HepG2 (cell line): ENCODE measurements around the gene AK3. TPM values are rescaled to one million over a fixed set of nuclear protein-coding genes. Genes with fewer than 3 reads are reported as not detected.

ENCODE experiments used
- ATRX ChIP-seq: sonication (generic); formaldehyde crosslinking; IDR thresholded peaks from 2 replicates; pipeline ENCODE4 v1.4.0; 2020; ENCODE audit warnings: missing genetic modification reagents, borderline replicate concordance
- CCDC6 ChIP-seq: sonication (generic); formaldehyde crosslinking; IDR thresholded peaks from 2 replicates; pipeline ENCODE4 v1.8.1; 2022; ENCODE audit warnings: mild to moderate bottlenecking, missing genetic modification reagents, moderate library complexity
- ESRRA ChIP-seq: sonication (generic); formaldehyde crosslinking; IDR thresholded peaks from 2 replicates; pipeline ENCODE4 v1.5.1; 2020; ENCODE audit warnings: mild to moderate bottlenecking, low read depth, missing genetic modification reagents
- FIP1L1 ChIP-seq: fragments of 200-400 bp; formaldehyde crosslinking; IDR thresholded peaks from 2 replicates; pipeline ENCODE4 v1.6.1; 2018; ENCODE audit warnings: low read depth, mild to moderate bottlenecking, low read length, moderate library complexity, borderline replicate concordance; ENCODE audit not compliant: insufficient read depth
- GATAD2A ChIP-seq: IDR thresholded peaks from 2 replicates; pipeline ENCODE4 v1.6.1; 2016
- HCFC1 ChIP-seq: fragments of 150-350 bp; IDR thresholded peaks from 2 replicates; pipeline ENCODE4 v1.6.1; 2014; ENCODE audit warnings: low read depth, low read length
- KDM2A ChIP-seq: sonication (generic); formaldehyde crosslinking; IDR thresholded peaks from 2 replicates; pipeline ENCODE4 v1.4.0; 2020; ENCODE audit warnings: low read depth, missing genetic modification reagents, borderline replicate concordance
- MEF2D ChIP-seq: sonication (generic); formaldehyde crosslinking; IDR thresholded peaks from 2 replicates; pipeline ENCODE4 v1.5.1; 2020; ENCODE audit warnings: mild to moderate bottlenecking, missing genetic modification reagents
- NCOA1 ChIP-seq: sonication (generic); formaldehyde crosslinking; IDR thresholded peaks from 2 replicates; pipeline ENCODE4 v1.9.0; 2021; ENCODE audit warnings: missing genetic modification reagents
- NFKB2 ChIP-seq: sonication (generic); formaldehyde crosslinking; IDR thresholded peaks from 2 replicates; pipeline ENCODE4 v1.4.0; 2020; ENCODE audit warnings: missing genetic modification reagents, borderline replicate concordance
- PHF8 ChIP-seq: sonication (generic); formaldehyde crosslinking; IDR thresholded peaks from 2 replicates; pipeline ENCODE4 v1.5.0; 2020; ENCODE audit warnings: missing genetic modification reagents
- PRMT3 ChIP-seq: sonication (generic); formaldehyde crosslinking; IDR thresholded peaks from 2 replicates; pipeline ENCODE4 v1.8.1; 2022; ENCODE audit warnings: low read depth, mild to moderate bottlenecking, moderate library complexity, missing genetic modification reagents, borderline replicate concordance
- ZBTB7A ChIP-seq: sonication (generic); formaldehyde crosslinking; IDR thresholded peaks from 2 replicates; pipeline ENCODE4 v1.8.0; 2022; ENCODE audit warnings: mild to moderate bottlenecking, missing genetic modification reagents
- ZBTB8A ChIP-seq: sonication (generic); formaldehyde crosslinking; IDR thresholded peaks from 2 replicates; pipeline ENCODE4 v1.4.0; 2020; ENCODE audit warnings: mild to moderate bottlenecking, low read depth, missing genetic modification reagents, borderline replicate concordance
- ZC3H13 ChIP-seq: sonication (generic); formaldehyde crosslinking; IDR thresholded peaks from 2 replicates; pipeline ENCODE4 v1.8.1; 2023; ENCODE audit warnings: mild to moderate bottlenecking, missing genetic modification reagents, moderate library complexity
- ZNF468 ChIP-seq: sonication (generic); formaldehyde crosslinking; IDR thresholded peaks from 2 replicates; pipeline ENCODE4 v1.8.0; 2022; ENCODE audit warnings: mild to moderate bottlenecking, moderate library complexity, missing genetic modification reagents
- ZNF768 ChIP-seq: sonication (generic); formaldehyde crosslinking; IDR thresholded peaks from 2 replicates; pipeline ENCODE4 v1.4.0; 2020; ENCODE audit warnings: missing genetic modification reagents
- ZNF777 ChIP-seq: sonication (generic); formaldehyde crosslinking; IDR thresholded peaks from 2 replicates; pipeline ENCODE4 v1.4.0; 2020; ENCODE audit warnings: missing genetic modification reagents
- ZNF850 ChIP-seq: sonication (generic); formaldehyde crosslinking; conservative IDR thresholded peaks from 2 replicates; pipeline ENCODE4 v1.9.0; 2021; ENCODE audit warnings: mild to moderate bottlenecking, missing genetic modification reagents
- ZSCAN25 ChIP-seq: sonication (generic); formaldehyde crosslinking; IDR thresholded peaks from 2 replicates; pipeline ENCODE4 v1.8.0; 2022; ENCODE audit warnings: mild to moderate bottlenecking, missing genetic modification reagents
- ZSCAN9 ChIP-seq: IDR thresholded peaks from 2 replicates; pipeline ENCODE4 v1.6.1; 2016; ENCODE audit warnings: borderline replicate concordance
- polyA plus RNA-seq, 8 experiments: library from polyadenylated mRNA; depleted of rRNA in 3 of 8; stranded (reverse) in 7 of 8; unstranded in 1 of 8; fragments of >200 nt; fragmentation: Illumina TruSeq in 4 of 8; extraction: Trizol in 4 of 8; gene quantifications; 2 replicates each; pipeline versions ENCODE4 v1.2.1 to v1.2.3, GENCODE V29; 2011 to 2016; ENCODE audit warnings: low read depth in 4 of 8, missing spikeins in 1 of 8, mixed read lengths in 1 of 8; ENCODE audit not compliant: insufficient read depth in 1 of 8
- total RNA-seq, 5 experiments: library from RNA; depleted of rRNA; stranded (reverse); fragments of >200 nt; fragmentation: Illumina TruSeq; extraction: Trizol; gene quantifications; 2 replicates each; pipeline ENCODE4 v1.2.3, GENCODE V29; 2016; ENCODE audit warnings: low read depth in 1 of 5
- TF ChIP-seq, protein P1 (sequence below): IDR thresholded peaks from 2 replicates; pipeline ENCODE4 v1.6.1; 2016; ENCODE audit warnings: low read depth, control low read depth
- TF ChIP-seq, protein P2 (sequence below): sonication (generic); formaldehyde crosslinking; IDR thresholded peaks from 2 replicates; pipeline ENCODE4 v1.5.1; 2020; ENCODE audit warnings: missing genetic modification reagents, mild to moderate bottlenecking, borderline replicate concordance
- TF ChIP-seq, protein P3 (sequence below): IDR thresholded peaks from 2 replicates; pipeline ENCODE4 v1.6.1; 2016
- TF ChIP-seq, protein P4 (sequence below): sonication (generic); formaldehyde crosslinking; IDR thresholded peaks from 2 replicates; pipeline ENCODE4 v1.5.1; 2020; ENCODE audit warnings: mild to moderate bottlenecking, missing genetic modification reagents

Gene AK3
- total and polyA plus RNA-seq, 2 of the 13 experiments (the other 11 are each of a cell fraction or from before 2014, with no cell fraction given) = 76.8 to 109 TPM

DNA sequence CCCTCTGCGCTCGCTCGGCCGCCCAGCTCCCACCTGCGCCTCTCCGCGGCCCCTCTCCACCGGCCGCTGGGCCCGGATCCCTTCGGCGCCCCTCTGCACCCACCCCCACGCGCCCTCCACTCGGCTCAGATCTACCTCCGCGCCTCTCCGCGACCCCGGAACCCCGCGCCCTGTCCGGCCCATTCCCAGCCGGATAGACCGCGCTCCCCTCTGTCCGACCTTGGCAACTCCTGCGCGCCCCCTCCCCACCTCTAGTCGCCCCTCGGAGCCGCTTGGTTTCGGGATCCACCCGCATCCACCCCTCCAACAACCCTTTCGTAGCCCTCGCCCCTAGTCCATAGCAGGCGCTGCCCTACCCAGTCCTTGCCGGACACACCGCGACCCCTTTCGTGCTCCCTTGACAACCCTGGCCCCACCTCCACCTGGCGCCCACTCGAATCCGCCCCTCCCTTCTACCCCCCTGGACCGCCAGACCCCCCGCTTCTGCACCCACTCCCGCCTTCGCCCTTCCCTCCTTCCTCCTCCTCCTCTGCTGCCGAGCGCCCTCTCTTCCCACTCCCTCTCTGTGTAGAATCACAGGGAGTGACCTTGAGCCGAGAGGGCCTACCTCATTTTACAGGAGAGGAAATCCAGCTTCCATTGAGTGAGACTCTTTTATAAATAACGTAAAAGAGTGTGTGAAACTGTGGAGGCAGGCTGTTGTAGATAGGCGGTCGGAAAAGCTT is 525 bp upstream of the AK3 start (continued):
- TF ChIP-seq ESRRA (CRISPR knock-in tag) (peak; percentile 42; the same call in 1 of the 2 replicates), ZNF768 (CRISPR knock-in tag) (peak; percentile 49), ATRX (CRISPR knock-in tag) (no peak), PHF8 (CRISPR knock-in tag) (peak; percentile 17; the same call in 1 of the 2 replicates), NCOA1 (CRISPR knock-in tag) (0 out of 2 replicates have a peak, but pooled peaks have one; percentile 10), MEF2D (peak; percentile 31; the same call in 1 of the 2 replicates), PRMT3 (CRISPR knock-in tag) (0 out of 2 replicates have a peak, but pooled peaks have one; percentile 1), CCDC6 (0 out of 2 replicates have a peak, but pooled peaks have one; percentile 12), GATAD2A (peak; percentile 20; the same call in 1 of the 2 replicates), KDM2A (CRISPR knock-in tag) (peak; percentile 13; the same call in 1 of the 2 replicates), ZSCAN9 (CRISPR knock-in tag) (0 out of 2 replicates have a peak, but pooled peaks have one; percentile 7), NFKB2 (CRISPR knock-in tag) (no peak), ZNF777 (CRISPR knock-in tag) (0 out of 2 replicates have a peak, but pooled peaks have one; percentile 8), ZC3H13 (no peak), ZBTB7A (CRISPR knock-in tag) (peak; percentile 23; the same call in 1 of the 2 replicates), HCFC1 (no peak), FIP1L1 (no peak), ZNF850 (0 out of 2 replicates have a peak, but pooled peaks have one; percentile 53), ZNF468 (no peak), ZSCAN25 (CRISPR knock-in tag) (no peak), ZBTB8A (no peak)
- TF ChIP-seq, protein P1, sequence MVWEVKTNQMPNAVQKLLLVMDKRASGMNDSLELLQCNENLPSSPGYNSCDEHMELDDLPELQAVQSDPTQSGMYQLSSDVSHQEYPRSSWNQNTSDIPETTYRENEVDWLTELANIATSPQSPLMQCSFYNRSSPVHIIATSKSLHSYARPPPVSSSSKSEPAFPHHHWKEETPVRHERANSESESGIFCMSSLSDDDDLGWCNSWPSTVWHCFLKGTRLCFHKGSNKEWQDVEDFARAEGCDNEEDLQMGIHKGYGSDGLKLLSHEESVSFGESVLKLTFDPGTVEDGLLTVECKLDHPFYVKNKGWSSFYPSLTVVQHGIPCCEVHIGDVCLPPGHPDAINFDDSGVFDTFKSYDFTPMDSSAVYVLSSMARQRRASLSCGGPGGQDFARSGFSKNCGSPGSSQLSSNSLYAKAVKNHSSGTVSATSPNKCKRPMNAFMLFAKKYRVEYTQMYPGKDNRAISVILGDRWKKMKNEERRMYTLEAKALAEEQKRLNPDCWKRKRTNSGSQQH (CRISPR knock-in tag) = 0 out of 2 replicates have a peak, but pooled peaks have one; percentile 29
- TF ChIP-seq, protein P2, sequence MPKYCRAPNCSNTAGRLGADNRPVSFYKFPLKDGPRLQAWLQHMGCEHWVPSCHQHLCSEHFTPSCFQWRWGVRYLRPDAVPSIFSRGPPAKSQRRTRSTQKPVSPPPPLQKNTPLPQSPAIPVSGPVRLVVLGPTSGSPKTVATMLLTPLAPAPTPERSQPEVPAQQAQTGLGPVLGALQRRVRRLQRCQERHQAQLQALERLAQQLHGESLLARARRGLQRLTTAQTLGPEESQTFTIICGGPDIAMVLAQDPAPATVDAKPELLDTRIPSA (CRISPR knock-in tag) = peak; percentile 31; the same call in 1 of the 2 replicates
- TF ChIP-seq, protein P3, sequence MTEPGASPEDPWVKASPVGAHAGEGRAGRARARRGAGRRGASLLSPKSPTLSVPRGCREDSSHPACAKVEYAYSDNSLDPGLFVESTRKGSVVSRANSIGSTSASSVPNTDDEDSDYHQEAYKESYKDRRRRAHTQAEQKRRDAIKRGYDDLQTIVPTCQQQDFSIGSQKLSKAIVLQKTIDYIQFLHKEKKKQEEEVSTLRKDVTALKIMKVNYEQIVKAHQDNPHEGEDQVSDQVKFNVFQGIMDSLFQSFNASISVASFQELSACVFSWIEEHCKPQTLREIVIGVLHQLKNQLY = no peak
- TF ChIP-seq, protein P4, sequence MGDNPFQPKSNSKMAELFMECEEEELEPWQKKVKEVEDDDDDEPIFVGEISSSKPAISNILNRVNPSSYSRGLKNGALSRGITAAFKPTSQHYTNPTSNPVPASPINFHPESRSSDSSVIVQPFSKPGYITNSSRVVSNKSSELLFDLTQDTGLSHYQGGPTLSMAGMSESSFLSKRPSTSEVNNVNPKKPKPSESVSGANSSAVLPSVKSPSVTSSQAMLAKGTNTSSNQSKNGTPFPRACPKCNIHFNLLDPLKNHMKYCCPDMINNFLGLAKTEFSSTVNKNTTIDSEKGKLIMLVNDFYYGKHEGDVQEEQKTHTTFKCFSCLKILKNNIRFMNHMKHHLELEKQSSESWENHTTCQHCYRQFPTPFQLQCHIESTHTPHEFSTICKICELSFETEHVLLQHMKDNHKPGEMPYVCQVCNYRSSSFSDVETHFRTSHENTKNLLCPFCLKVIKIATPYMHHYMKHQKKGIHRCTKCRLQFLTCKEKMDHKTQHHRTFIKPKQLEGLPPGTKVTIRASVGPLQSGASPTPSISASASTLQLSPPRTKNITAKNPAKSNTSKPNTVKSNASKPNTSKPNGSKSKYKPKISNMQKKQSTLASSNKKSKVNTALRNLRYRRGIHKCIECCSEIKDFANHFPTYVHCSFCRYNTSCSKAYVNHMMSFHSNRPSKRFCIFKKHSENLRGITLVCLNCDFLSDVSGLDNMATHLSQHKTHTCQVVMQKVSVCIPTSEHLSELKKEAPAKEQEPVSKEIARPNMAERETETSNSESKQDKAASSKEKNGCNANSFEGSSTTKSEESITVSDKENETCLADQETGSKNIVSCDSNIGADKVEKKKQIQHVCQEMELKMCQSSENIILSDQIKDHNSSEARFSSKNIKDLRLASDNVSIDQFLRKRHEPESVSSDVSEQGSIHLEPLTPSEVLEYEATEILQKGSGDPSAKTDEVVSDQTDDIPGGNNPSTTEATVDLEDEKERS (CRISPR knock-in tag) = no peak
